Urothelium cell line (cell line): ENCODE results near the gene LARP1.
A peak's percentile ranks its signal among the peaks of the same experiment; 100 is the strongest.
"Not testable (repeated sequence)": the region's sequence is repeated elsewhere in the genome, so short reads cannot be mapped to it uniquely, and the experiment has no call there.

Experiments used
- DNase-seq: peaks from one replicate; pipeline ENCODE4 v3.0.0; 2011; ENCODE audit warnings: low spot score, mixed read lengths
- FAIRE-seq: peaks from 2 replicates; lab custom pipeline; 2011; peaks lifted over from hg19 to GRCh38; lab: Jason Lieb, UNC

LARP1 gene

GRCh38 chr5:154734370-154735248 lies 20.6 kb upstream of the LARP1 start:
- no peak for DNase-seq
- no peak for FAIRE-seq

- not testable (repeated sequence) for DNase-seq, FAIRE-seq
Measured at GRCh38 chr5:154735362-154735761, 19.8 kb upstream of the LARP1 start.

- not testable (repeated sequence) for FAIRE-seq, DNase-seq
Measured at GRCh38 chr5:154736372-154736771, 18.8 kb upstream of the LARP1 start.

GRCh38 chr5:154737667-154738320 lies 17.4 kb upstream of the LARP1 start:
- DNase-seq (no peak), FAIRE-seq (peak; percentile 50)

GRCh38 chr5:154740483-154740882 lies 14.7 kb upstream of the LARP1 start:
- DNase-seq (no peak), FAIRE-seq (no peak)

- no peak for FAIRE-seq
- DNase-seq: no peak
Measured at GRCh38 chr5:154740957-154741356, 14.2 kb upstream of the LARP1 start.

GRCh38 chr5:154741415-154741814 lies 13.8 kb upstream of the LARP1 start:
- no peak for FAIRE-seq

GRCh38 chr5:154743812-154744211 lies 11.4 kb upstream of the LARP1 start:
- FAIRE-seq (no peak), DNase-seq (no peak)

More at GRCh38 chr5:154741415-154741814, 13.8 kb upstream of the LARP1 start:
- no peak for DNase-seq

- DNase-seq (no peak), FAIRE-seq (no peak)
Measured at GRCh38 chr5:154745349-154745748, 9.8 kb upstream of the LARP1 start.

GRCh38 chr5:154749491-154749890 lies 5.7 kb upstream of the LARP1 start:
- DNase-seq: no peak
- no peak for FAIRE-seq

- not testable (repeated sequence) for DNase-seq, FAIRE-seq
Measured at GRCh38 chr5:154750641-154751040, 4.5 kb upstream of the LARP1 start.

- no peak for FAIRE-seq
- no peak for DNase-seq
Measured at GRCh38 chr5:154751854-154752253, 3.3 kb upstream of the LARP1 start.

- no peak for FAIRE-seq
- peak; percentile 32 for DNase-seq
Measured at GRCh38 chr5:154753792-154754191, 1.4 kb upstream of the LARP1 start.

- DNase-seq: peak; percentile 98
- FAIRE-seq: peak; percentile 91
Measured at GRCh38 chr5:154754460-154755360, 467 bp upstream of the LARP1 start.

GRCh38 chr5:154756009-154756867 lies 1.1 kb downstream of the LARP1 start:
- FAIRE-seq (no peak), DNase-seq (peak; percentile 33)

GRCh38 chr5:154756868-154757813 lies 2.0 kb downstream of the LARP1 start:
- DNase-seq (peak; percentile 38), FAIRE-seq (no peak)

GRCh38 chr5:154757814-154758406 lies 2.7 kb downstream of the LARP1 start:
- DNase-seq (no peak), FAIRE-seq (no peak)

GRCh38 chr5:154758493-154758892 lies 3.3 kb downstream of the LARP1 start:
- DNase-seq (no peak), FAIRE-seq (no peak)

- FAIRE-seq (no peak), DNase-seq (no peak)
Measured at GRCh38 chr5:154758977-154759376, 3.8 kb downstream of the LARP1 start.
